ELF-1 (cell line): ENCODE data around the gene BCAS3.
"Not testable (repeated sequence)": the region's sequence is repeated elsewhere in the genome, so short reads cannot be mapped to it uniquely, and the experiment has no call there.

Source experiments
- DNase-seq: peaks from one replicate; pipeline ENCODE4 v3.0.0-alpha.2; 2016; ENCODE audit warnings: low read depth, low spot score

BCAS3 gene

DNA sequence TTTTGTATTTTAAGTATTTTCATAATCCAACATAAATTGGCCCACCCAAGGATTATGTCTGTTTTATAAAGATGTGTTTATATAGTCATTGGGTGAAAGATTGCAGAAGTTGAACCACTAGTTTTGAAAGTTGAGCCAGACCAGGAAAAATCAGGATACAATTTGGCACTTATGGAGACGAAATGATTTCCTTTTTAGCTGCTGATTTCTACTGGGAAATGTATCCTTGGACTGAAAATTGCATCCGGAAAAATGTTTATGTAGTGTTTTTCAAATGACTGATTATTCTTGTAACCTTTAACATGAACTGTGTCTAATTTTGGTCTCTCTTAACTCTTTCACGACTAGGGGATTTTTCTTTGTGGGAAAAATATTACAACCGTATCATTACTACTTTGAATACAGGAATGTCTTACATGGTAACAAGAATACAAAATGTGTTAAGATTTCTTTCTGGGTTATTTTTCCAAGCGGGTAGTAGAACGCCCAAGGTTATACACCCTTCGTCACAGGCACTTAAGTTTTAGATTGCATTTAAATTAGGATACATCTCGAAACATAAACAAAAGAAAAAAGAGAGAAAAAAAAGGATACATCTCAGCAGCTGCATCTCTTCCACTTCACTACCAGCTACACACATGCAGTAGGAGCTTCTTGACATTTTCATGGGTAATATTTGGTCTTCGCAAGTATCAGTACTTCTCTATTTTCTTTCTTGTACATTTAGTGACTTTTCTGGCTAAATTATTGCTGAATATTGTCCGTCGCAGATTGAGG, 449.0 kb downstream of the BCAS3 start:
- DNase-seq, result no peak

DNA sequence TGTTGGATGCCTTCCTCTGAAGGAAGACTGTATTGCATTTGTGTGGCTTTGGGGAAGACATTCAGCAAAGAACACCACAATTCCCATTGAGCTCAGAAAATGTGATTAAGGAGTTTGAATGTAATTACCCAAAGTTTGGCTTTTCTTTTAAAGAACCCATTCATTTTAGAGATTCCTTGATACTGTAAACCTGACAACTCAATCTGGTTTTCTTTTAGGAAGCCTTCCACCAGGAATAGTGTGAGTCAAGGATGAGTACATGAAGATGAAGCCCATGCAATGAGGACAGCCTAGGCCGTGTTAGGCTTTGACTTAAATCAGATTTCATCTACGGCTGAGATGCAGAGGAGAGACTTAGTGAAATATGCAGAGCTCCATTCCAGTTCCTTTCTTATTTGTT, 450.3 kb downstream of the BCAS3 start:
- DNase-seq, result no peak

- DNase-seq, result no peak
Observed at GRCh38 chr17:61128661-61129115, 451.0 kb downstream of the BCAS3 start.

- no peak for DNase-seq
Observed at GRCh38 chr17:61129267-61130254, 451.9 kb downstream of the BCAS3 start.

GRCh38 chr17:61130330-61130729, 452.7 kb downstream of the BCAS3 start:
- no peak for DNase-seq

- DNase-seq, result peak; percentile 52
Observed at GRCh38 chr17:61131585-61131984, 453.9 kb downstream of the BCAS3 start.

GRCh38 chr17:61132524-61132923, 454.9 kb downstream of the BCAS3 start:
- no peak for DNase-seq

- no peak for DNase-seq
Observed at GRCh38 chr17:61133853-61134252, 456.2 kb downstream of the BCAS3 start.

GRCh38 chr17:61134551-61135235, 457.0 kb downstream of the BCAS3 start:
- DNase-seq, result no peak

DNA sequence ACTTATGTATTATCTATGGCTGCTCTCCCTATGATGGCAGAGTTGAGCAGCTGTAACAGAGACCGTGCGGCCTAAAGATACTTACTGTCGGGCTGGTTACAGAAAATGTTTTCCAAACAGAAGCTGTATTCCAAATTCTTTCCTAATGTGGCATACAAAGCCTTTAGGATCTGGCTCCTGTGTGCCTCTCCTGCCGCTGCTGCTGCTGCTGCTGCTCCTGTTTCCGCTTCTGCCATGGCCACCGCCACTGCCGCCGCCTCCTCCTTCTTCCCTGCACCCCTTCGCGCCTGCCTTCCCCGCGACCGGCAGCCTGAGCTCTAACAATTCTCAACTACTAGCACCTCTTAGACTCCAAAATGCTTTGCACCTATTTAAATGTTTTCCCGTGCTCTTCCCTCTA, 458.1 kb downstream of the BCAS3 start:
- DNase-seq, result no peak

GRCh38 chr17:61136296-61136695, 458.6 kb downstream of the BCAS3 start:
- DNase-seq, result no peak

DNA sequence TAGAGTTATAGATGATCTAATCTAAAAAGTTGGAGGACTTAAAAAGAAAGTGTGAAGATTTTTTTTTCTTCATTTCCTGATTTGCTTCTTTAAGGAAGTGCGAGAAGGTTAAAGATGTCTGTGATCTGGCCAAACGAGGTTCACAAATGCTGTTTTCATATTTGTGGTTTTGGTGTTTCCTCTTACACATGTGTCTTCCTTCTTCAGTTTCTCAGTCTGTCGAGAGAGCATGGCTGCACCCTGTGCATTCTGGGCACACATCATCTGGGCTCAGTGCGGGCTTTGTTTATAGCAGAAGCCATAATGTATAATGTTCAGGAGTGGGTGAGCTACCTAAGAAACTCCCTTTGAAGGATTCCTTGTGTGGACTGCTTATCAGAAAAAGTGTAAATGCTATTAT, 461.6 kb downstream of the BCAS3 start:
- no peak for DNase-seq

DNA sequence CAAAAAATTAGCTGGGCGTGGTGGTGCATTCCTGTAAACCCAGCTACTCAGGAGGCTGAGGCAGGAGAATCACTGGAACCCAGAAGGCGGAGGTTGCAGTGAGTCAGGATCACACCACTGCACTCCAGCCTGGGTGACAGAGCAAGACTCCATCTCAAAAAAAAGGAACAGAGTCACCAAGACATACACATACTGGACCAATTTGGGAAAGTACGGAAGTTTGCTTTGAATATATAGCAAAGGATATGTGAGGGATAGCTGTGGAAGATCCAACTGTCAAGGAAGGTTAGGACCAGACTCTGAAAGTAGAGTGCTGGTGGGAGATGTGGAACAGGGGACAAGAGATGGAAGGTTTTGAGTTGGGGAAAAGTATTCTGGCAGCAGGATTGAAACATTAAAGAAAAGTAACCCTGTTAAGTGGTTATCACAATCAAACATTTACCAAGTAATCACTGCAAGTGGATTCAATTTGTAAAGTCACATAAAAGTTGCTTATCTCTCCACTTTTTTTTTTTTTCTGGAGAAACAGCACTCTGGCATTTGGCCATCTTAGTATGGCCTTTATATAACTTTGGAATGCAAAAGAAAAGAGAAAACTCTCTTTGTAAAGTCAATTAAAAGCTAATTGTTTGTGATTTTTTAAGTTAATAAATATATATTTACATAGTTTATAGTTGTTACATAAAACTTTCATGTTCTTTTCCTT, 462.6 kb downstream of the BCAS3 start:
- no peak for DNase-seq

- DNase-seq, result no peak
Observed at GRCh38 chr17:61143026-61143425, 465.4 kb downstream of the BCAS3 start.

- DNase-seq, result no peak
Observed at GRCh38 chr17:61144137-61144536, 466.5 kb downstream of the BCAS3 start.

- peak; percentile 74 for DNase-seq
Observed at GRCh38 chr17:61144617-61145564, 467.2 kb downstream of the BCAS3 start.

DNA sequence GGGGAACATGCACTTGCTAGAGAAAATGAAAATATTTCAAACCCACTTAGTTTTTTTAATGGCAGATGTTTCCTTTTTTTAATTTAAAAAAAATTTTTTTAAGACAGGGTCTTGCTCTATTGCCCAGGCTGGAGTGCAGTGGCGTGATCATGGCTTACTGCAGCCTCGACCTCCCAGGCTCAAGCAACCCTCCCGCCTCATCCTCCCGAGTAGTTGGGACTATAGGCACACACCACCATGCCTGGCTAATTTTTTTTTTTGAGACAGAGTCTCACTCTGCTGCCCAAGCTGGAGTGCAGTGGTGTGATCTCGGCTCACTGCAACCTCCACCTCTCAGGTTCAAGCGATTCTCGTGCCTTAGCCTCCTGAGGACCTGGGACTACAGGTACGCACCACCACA, 469.2 kb downstream of the BCAS3 start:
- not testable (repeated sequence) for DNase-seq

DNA sequence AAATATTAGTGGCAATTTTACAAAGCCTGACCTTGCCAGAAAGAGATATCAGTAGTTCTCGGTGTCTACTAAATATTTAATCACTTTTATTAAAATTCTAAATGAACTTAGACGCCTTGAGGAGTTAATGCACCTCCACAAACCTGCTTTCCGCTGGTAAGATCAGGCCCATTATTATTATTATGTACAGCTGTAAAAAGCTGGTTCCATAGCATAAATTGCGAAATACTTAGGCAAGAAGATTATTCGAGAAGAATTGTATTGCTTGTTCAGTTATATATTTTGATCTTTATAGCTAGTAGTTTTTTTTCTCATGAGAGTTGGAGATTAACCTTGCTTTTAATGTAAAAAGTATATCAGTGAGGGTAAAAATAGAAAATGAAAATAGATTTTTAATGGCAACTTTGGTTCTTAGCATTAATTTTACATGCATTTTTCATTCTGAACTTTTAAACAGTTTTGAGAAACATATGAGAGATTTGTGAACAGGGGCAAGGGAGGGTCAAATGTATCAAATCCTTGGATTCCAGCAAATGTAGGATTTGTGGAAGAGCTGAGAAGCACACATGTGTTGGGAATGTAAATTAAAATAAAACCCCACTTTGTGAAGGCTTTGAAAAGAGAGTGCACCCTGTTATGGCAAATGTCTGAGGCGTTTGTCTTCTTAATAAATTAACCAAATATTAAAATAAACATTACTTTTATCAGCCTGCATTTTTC, 471.6 kb downstream of the BCAS3 start:
- DNase-seq, result no peak

GRCh38 chr17:61149862-61150362, 472.3 kb downstream of the BCAS3 start:
- DNase-seq, result no peak
